Hepatocyte (in vitro differentiated cells): ENCODE measurements around the gene NRIP1. TPM values are rescaled to one million over a fixed set of nuclear protein-coding genes. Genes with fewer than 3 reads are reported as not detected.

ENCODE experiments used
- DNase-seq: peaks from one replicate; pipeline ENCODE4 v3.0.0-alpha.2; 2016; ENCODE audit warnings: low spot score
- H2AFZ ChIP-seq: fragments of 200-600 bp; sonication (generic); 2 replicates; pipeline ENCODE4 v1.6.0; 2016; ENCODE audit warnings: antibody characterized with exemption, mild to moderate bottlenecking
- H3K27ac ChIP-seq: fragments of 200-600 bp; sonication (generic); 2 replicates; pipeline ENCODE4 v1.5.1; 2016; ENCODE audit warnings: mild to moderate bottlenecking
- H3K27me3 ChIP-seq: fragments of 200-600 bp; sonication (generic); 2 replicates; pipeline ENCODE4 v1.6.1; 2016
- H3K36me3 ChIP-seq: fragments of 200-600 bp; sonication (generic); replicated peaks from 2 replicates; pipeline ENCODE4 v1.5.1; 2016; ENCODE audit warnings: low read depth; ENCODE audit not compliant: insufficient read depth
- H3K4me1 ChIP-seq: fragments of 200-600 bp; sonication (generic); 2 replicates; pipeline ENCODE4 v1.5.1; 2016; ENCODE audit warnings: mild to moderate bottlenecking, moderate library complexity; ENCODE audit not compliant: insufficient read depth
- H3K4me2 ChIP-seq: fragments of 200-600 bp; sonication (generic); 2 replicates; pipeline ENCODE4 v1.6.0; 2016
- H3K4me3 ChIP-seq: fragments of 200-600 bp; sonication (generic); 2 replicates; pipeline ENCODE4 v1.5.1; 2016; ENCODE audit warnings: mild to moderate bottlenecking
- H3K79me2 ChIP-seq: fragments of 200-600 bp; sonication (generic); 2 replicates; pipeline ENCODE4 v1.6.0; 2017; ENCODE audit warnings: mild to moderate bottlenecking
- H3K9me2 ChIP-seq: fragments of 200-600 bp; sonication (generic); replicated peaks from 2 replicates; pipeline ENCODE4 v1.6.0; 2017; ENCODE audit warnings: mild to moderate bottlenecking; ENCODE audit not compliant: insufficient read depth
- H3K9me3 ChIP-seq: fragments of 200-600 bp; sonication (generic); 2 replicates; pipeline ENCODE4 v1.5.1; 2016; ENCODE audit warnings: low read depth, mild to moderate bottlenecking
- H4K20me1 ChIP-seq: fragments of 200-600 bp; sonication (generic); 2 replicates; pipeline ENCODE4 v1.6.0; 2016; ENCODE audit warnings: mild to moderate bottlenecking; ENCODE audit not compliant: insufficient read depth, poor library complexity, severe bottlenecking
- CTCF ChIP-seq: fragments of 200-600 bp; sonication (generic); IDR thresholded peaks from 2 replicates; pipeline ENCODE4 v1.5.1; 2016; ENCODE audit warnings: antibody characterized with exemption, mild to moderate bottlenecking; ENCODE audit not compliant: poor library complexity
- EZH2 ChIP-seq: fragments of 200-600 bp; sonication (generic); IDR thresholded peaks from 2 replicates; pipeline ENCODE4 v1.6.1; 2016; ENCODE audit warnings: antibody characterized with exemption, mild to moderate bottlenecking, borderline replicate concordance
- EZH2phosphoT487 ChIP-seq: fragments of 200-600 bp; sonication (generic); IDR thresholded peaks from one replicate; pipeline ENCODE4 v1.6.1; 2018; ENCODE audit warnings: antibody characterized with exemption, mild to moderate bottlenecking, low read depth, moderate library complexity; ENCODE audit not compliant: unreplicated experiment, severe bottlenecking
- WGBS: methylation state at CpG from one replicate; pipeline ENCODE4 v1.1.6; 2016; ENCODE audit warnings: low lambda C conversion rate; ENCODE audit errors: missing lambda C conversion rate; 5-methylcytosine and 5-hydroxymethylcytosine counted together
- polyA plus RNA-seq: library from polyadenylated mRNA; unstranded; fragments of >200 nt; fragmentation: Nextera tagmentation; extraction: Ambion mirVana; gene quantifications from 2 replicates; pipeline ENCODE4 v1.2.1, GENCODE V29; 2016
- total RNA-seq: library from RNA; depleted of rRNA; stranded (reverse); fragments of >200 nt; gene quantifications from 2 replicates; pipeline ENCODE4 v1.2.3, GENCODE V29; 2014

The NRIP1 gene
- total and polyA plus RNA-seq, 2 experiments from 2014 or later, result 11.5 to 62.4 TPM

- H3K27me3 ChIP-seq, result no peaks in the 10 kb centered on the region
- peak overlapping the region; percentile 77 for H3K4me3 ChIP-seq
- no peaks in the 10 kb centered on the region for H3K9me2 ChIP-seq
- 20% methylated on average over 8 of the region's 8 CpGs for WGBS
- H4K20me1 ChIP-seq, result peaks cover 19% of the 10 kb centered on the region
- H3K79me2 ChIP-seq, result peaks cover 32% of the 10 kb centered on the region
- DNase-seq, result no peak
- H3K9me3 ChIP-seq, result no peaks in the 10 kb centered on the region
- H3K4me1 ChIP-seq, result peaks cover 13% of the 10 kb centered on the region
- peak overlapping the region; percentile 91 for H3K4me2 ChIP-seq
- H3K36me3 ChIP-seq, result no peaks in the 10 kb centered on the region
- TF ChIP-seq EZH2phosphoT487 (no peak), EZH2 (no peak), CTCF (no peak)
- peak overlapping the region; percentile 77 for H2AFZ ChIP-seq
- H3K27ac ChIP-seq, result peak overlapping the region; percentile 97
Measured at GRCh38 chr21:15066123-15066575, 1.3 kb upstream of the NRIP1 start.

- H3K4me3 ChIP-seq, result peak overlapping the region; percentile 77
- peaks cover 19% of the 10 kb centered on the region for H4K20me1 ChIP-seq
- DNase-seq, result peak; percentile 77
- peak overlapping the region; percentile 97 for H3K27ac ChIP-seq
- H3K4me1 ChIP-seq, result peaks cover 19% of the 10 kb centered on the region
- no peaks in the 10 kb centered on the region for H3K27me3 ChIP-seq
- H3K4me2 ChIP-seq, result peak overlapping the region; percentile 91
- peak overlapping the region; percentile 77 for H2AFZ ChIP-seq
- TF ChIP-seq EZH2phosphoT487 (no peak), EZH2 (no peak), CTCF (no peak)
- no peaks in the 10 kb centered on the region for H3K36me3 ChIP-seq
- H3K79me2 ChIP-seq, result peaks cover 38% of the 10 kb centered on the region
- no peaks in the 10 kb centered on the region for H3K9me2 ChIP-seq
- H3K9me3 ChIP-seq, result no peaks in the 10 kb centered on the region
- WGBS, result under 1% methylated on average over 35 of the region's 38 CpGs
Measured at GRCh38 chr21:15065392-15066122, 757 bp upstream of the NRIP1 start.

- no peaks in the 10 kb centered on the region for H3K9me3 ChIP-seq
- peak overlapping the region; percentile 82 for H3K4me2 ChIP-seq
- peaks cover 54% of the 10 kb centered on the region for H3K79me2 ChIP-seq
- TF ChIP-seq EZH2, result no peak
- no peak for TF ChIP-seq EZH2phosphoT487
- TF ChIP-seq CTCF, result no peak
- 3% methylated on average over 18 of the region's 58 CpGs for WGBS
- peak overlapping the region; percentile 97 for H3K27ac ChIP-seq
- no peaks in the 10 kb centered on the region for H3K36me3 ChIP-seq
- H2AFZ ChIP-seq, result peak overlapping the region; percentile 42
- no peaks in the 10 kb centered on the region for H3K27me3 ChIP-seq
- no peaks in the 10 kb centered on the region for H3K9me2 ChIP-seq
- DNase-seq, result peak; percentile 64
- H3K4me3 ChIP-seq, result peak overlapping the region; percentile 50
- H3K4me1 ChIP-seq, result peaks cover 32% of the 10 kb centered on the region
- H4K20me1 ChIP-seq, result peaks cover 27% of the 10 kb centered on the region
Measured at GRCh38 chr21:15063814-15064575, 805 bp downstream of the NRIP1 start.
